Gastrocnemius medialis (tissue), 4 donors: ENCODE measurements around the gene CBX5. TPM values are rescaled to one million over a fixed set of nuclear protein-coding genes. Genes with fewer than 3 reads are reported as not detected.

Experiments
- ATAC-seq, 2 donors: fragments of 150-250 bp; one replicate each; pipeline ENCODE4 v1.9.1; 2016
- DNase-seq, 2 donors: peaks; one replicate each; pipeline ENCODE4 v3.0.0-alpha.2; 2019
- H3K27ac ChIP-seq, 4 donors: fragments of 200-600 bp; sonication (generic); 1 replicate in 1 of 4; 2 replicates in 3 of 4; pipeline ENCODE4 v1.5.1; 2016 to 2018; ENCODE audit warnings: mild to moderate bottlenecking in 2 of 4, moderate library complexity in 1 of 4
- H3K27me3 ChIP-seq, 3 donors: fragments of 200-600 bp; sonication (generic) in 2 of 3; 1 replicate in 1 of 3; 2 replicates in 2 of 3; pipeline versions ENCODE4 v1.5.1 to v1.6.0; 2016 to 2019; ENCODE audit warnings: mild to moderate bottlenecking in 1 of 3, moderate library complexity in 1 of 3
- H3K36me3 ChIP-seq, 2 donors: fragments of 200-600 bp; sonication (generic) in 1 of 2; one replicate each; pipeline ENCODE4 v1.5.1; 2017 to 2018
- H3K4me1 ChIP-seq, 2 donors: fragments of 200-600 bp; sonication (generic) in 1 of 2; one replicate each; pipeline ENCODE4 v1.5.1; 2016 to 2017; ENCODE audit warnings: mild to moderate bottlenecking in 2 of 2
- H3K4me3 ChIP-seq, 4 donors: fragments of 200-600 bp; sonication (generic) in 3 of 4; 1 replicate in 1 of 4; 2 replicates in 3 of 4; pipeline ENCODE4 v1.5.1; 2016 to 2019; ENCODE audit warnings: mild to moderate bottlenecking in 2 of 4
- H3K9me3 ChIP-seq, 3 donors: fragments of 200-600 bp; sonication (generic) in 2 of 3; 1 replicate in 1 of 3; 2 replicates in 2 of 3; pipeline ENCODE4 v1.5.1; 2016 to 2019
- POLR2A ChIP-seq, 2 donors: fragments of 450-650 bp; IDR thresholded peaks; one replicate each; pipeline ENCODE4 v1.6.1; 2017; ENCODE audit warnings: antibody characterized with exemption in 2 of 2, mild to moderate bottlenecking in 2 of 2, moderate library complexity in 2 of 2
- in situ Hi-C, 4 donors: fragments of 200-750 bp; cut with MboI; loops; one replicate each; pipeline versions ENCODE4 v1.15.0 to v1.8.0; 2017; ENCODE audit warnings: low sequenced_read_pairs in 4 of 4
- intact Hi-C: fragments of 100-400 bp; cut with DNase I; formaldehyde crosslinking; loops from one replicate; pipeline ENCODE4 v1.15.1; 2023; ENCODE audit warnings: low total_unique reads
- total RNA-seq, 4 donors: library from RNA; depleted of rRNA; stranded (reverse); fragments of >200 nt; gene quantifications; one replicate each; pipeline versions ENCODE4 v1.1.0 to v1.2.3, GENCODE V29; 2016
- TF ChIP-seq, protein P1 (sequence below), 5 experiments: fragments of 450-650 bp in 3 of 5; fragments of 200-600 bp in 2 of 5; sonication (generic) in 2 of 5; IDR thresholded peaks in 4 of 5; conservative IDR thresholded peaks in 1 of 5; 1 replicate in 4 of 5; 2 replicates in 1 of 5; pipeline ENCODE4 v1.5.1; 2016 to 2019; ENCODE audit warnings: antibody characterized with exemption in 5 of 5, mild to moderate bottlenecking in 3 of 5, moderate library complexity in 3 of 5

CBX5 gene
- total RNA-seq, 4 donors from 2014 or later = 7.9 to 8.9 (median 8.1) TPM

DNA sequence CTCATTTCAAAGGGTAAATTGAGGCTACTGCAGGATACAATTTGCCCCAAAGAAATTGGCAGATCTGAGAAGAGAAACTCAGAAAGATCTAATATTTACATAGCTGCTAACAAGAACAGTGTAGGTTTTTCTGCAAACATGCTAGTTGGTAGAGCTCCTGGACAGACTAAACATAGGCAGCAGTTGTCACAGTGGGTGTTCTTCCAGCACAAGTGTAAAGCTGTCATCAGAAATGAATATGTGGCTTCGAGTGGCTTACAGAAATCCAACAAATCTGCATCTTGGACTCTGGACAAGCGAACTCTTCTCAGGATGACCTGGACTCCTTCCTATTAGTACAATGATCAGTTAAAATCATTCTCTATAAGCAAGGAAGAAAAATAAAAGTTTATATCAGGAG is 5.9 kb downstream of the CBX5 start:
- DNase-seq (no peak), ATAC-seq (peak; percentile 80 to 81)
- in situ Hi-C loops = no loop called here
- no peak overlapping the region for H3K4me3 ChIP-seq
- peaks cover 37 to 44% of the 10 kb centered on the region in 2 donors for H3K4me1 ChIP-seq
- no peaks in the 10 kb centered on the region for H3K27me3 ChIP-seq
- H3K36me3 ChIP-seq = no peaks in the 10 kb centered on the region
- peak overlapping the region; percentile 47 to 71 (median 58) for H3K27ac ChIP-seq
- intact Hi-C loops = loop anchor here (2.0 kb wide), 1 partner anchor 13 kb away; no protein-coding TSS in a partner anchor
- H3K9me3 ChIP-seq = no peaks in the 10 kb centered on the region
- TF ChIP-seq, protein P1, sequence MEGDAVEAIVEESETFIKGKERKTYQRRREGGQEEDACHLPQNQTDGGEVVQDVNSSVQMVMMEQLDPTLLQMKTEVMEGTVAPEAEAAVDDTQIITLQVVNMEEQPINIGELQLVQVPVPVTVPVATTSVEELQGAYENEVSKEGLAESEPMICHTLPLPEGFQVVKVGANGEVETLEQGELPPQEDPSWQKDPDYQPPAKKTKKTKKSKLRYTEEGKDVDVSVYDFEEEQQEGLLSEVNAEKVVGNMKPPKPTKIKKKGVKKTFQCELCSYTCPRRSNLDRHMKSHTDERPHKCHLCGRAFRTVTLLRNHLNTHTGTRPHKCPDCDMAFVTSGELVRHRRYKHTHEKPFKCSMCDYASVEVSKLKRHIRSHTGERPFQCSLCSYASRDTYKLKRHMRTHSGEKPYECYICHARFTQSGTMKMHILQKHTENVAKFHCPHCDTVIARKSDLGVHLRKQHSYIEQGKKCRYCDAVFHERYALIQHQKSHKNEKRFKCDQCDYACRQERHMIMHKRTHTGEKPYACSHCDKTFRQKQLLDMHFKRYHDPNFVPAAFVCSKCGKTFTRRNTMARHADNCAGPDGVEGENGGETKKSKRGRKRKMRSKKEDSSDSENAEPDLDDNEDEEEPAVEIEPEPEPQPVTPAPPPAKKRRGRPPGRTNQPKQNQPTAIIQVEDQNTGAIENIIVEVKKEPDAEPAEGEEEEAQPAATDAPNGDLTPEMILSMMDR (IDR thresholded peaks at IDR 0.05 in 4 of 5, conservative IDR thresholded peaks at IDR 0.05 in 1 of 5) = no peak
- no peak for TF ChIP-seq POLR2A (IDR thresholded peaks at IDR 0.05)

DNA sequence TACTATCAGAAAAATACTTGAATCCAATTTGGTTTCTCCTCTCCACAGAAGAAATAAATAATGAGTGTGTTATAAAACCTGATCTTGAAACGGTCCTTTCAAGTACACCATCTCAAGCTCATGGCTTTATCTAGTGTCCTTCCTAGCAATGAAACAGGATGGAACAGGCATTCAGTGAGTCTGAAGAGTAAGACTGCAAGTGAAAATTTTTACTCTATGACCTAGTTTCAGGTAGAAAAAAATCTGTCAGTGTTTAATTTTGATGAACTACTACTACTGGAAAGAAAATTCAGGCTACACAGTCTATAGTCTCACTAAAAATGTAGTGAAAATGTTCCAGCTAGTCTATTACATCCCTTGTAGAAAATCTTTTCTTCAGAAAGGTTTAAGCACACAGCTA is 7.7 kb downstream of the CBX5 start:
- DNase-seq = no peak
- H3K36me3 ChIP-seq = no peaks in the 10 kb centered on the region
- H3K4me3 ChIP-seq = no peak overlapping the region
- H3K27ac ChIP-seq = no peak overlapping the region
- in situ Hi-C loops = no loop called here
- no peak for ATAC-seq
- no peaks in the 10 kb centered on the region for H3K9me3 ChIP-seq
- peaks cover 21 to 26% of the 10 kb centered on the region in 2 donors for H3K4me1 ChIP-seq
- H3K27me3 ChIP-seq = no peaks in the 10 kb centered on the region
- TF ChIP-seq POLR2A (IDR thresholded peaks at IDR 0.05) = no peak
- intact Hi-C loops = no loop called here

DNA sequence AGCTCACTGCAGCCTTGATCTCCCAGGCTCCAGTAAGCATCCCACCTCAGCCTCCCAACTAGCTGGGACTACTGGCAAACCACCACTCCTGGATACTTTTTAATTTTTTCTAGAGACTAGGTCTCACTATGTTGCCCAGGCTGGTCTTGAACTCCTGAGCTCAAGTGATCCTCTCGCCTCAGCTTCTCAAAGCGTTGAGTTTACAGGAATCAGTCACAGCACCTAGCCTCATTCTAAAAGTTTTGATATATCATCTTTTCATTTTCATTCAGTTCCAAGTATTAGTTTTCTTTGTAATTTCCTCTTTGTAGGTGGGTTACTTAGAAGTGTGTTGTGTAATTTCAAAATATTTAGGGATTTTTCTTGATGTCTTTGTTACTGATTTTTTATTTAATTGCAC is 9.6 kb downstream of the CBX5 start:
- in situ Hi-C loops = no loop called here

DNA sequence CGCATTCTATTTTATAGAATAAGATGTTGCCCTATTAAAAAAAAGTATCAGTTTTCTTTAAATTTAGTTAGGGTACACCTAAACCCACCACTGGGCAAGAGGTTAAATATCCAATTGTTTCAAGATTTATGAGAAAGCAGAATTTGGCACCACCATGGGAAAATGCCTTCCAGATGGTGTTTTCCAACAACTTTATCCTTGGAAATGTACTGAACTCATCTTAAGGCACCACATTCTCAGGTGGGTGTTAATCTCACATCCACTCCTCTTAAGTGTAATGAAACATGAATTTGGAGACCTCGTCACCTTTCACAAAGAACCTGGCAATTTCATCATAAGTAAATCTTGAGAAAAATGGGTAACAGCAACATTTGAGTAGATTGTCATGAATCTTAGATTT is 13.1 kb downstream of the CBX5 start:
- H3K9me3 ChIP-seq = no peaks in the 10 kb centered on the region
- ATAC-seq (no peak), DNase-seq (no peak)
- peaks cover 8 to 15% of the 10 kb centered on the region in 2 donors for H3K4me1 ChIP-seq
- no peaks in the 10 kb centered on the region for H3K36me3 ChIP-seq
- no peaks in the 10 kb centered on the region for H3K27me3 ChIP-seq
- no peak overlapping the region for H3K4me3 ChIP-seq
- in situ Hi-C loops = no loop called here
- intact Hi-C loops = no loop called here
- no peak for TF ChIP-seq POLR2A (IDR thresholded peaks at IDR 0.05)
- TF ChIP-seq, protein P1 (IDR thresholded peaks at IDR 0.05 in 4 of 5, conservative IDR thresholded peaks at IDR 0.05 in 1 of 5) = no peak
- no peak overlapping the region for H3K27ac ChIP-seq

More for the DNA sequence above, 9.6 kb downstream of the CBX5 start:
- Histone ChIP-seq H3K9me3 (no peaks in the 10 kb centered on the region), H3K4me1 (peaks cover 21 to 26% of the 10 kb centered on the region in 2 donors), H3K27me3 (no peaks in the 10 kb centered on the region), H3K36me3 (no peaks in the 10 kb centered on the region), H3K4me3 (no peak overlapping the region), H3K27ac (no peak overlapping the region)
- no peak for DNase-seq
- ATAC-seq = no peak
- intact Hi-C loops = no loop called here
- TF ChIP-seq POLR2A (IDR thresholded peaks at IDR 0.05) = no peak
- TF ChIP-seq, protein P1 (IDR thresholded peaks at IDR 0.05 in 4 of 5, conservative IDR thresholded peaks at IDR 0.05 in 1 of 5) = no peak

DNA sequence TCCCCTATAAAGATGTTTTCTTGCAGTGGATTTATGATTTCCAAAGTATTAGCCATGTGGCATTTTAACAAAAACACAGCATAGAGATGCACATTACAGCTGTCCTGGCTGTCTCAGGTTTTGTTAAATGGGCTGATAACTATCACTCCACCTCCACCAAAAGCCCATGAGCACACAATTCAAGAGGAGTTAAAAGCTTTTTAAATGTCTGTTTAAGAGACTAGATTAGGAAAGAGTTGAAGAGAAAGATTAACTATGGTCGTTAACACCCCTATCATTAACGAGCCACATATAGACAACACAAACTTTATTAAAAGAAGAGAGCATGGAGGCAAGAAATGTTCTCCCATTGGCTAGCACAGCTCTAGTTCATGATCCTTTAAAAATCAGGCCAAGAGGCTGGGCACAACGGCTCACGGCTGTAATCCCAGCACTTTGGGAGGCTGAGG is 14.5 kb downstream of the CBX5 start:
- no peaks in the 10 kb centered on the region for H3K36me3 ChIP-seq
- intact Hi-C loops (no loop called here), in situ Hi-C loops (no loop called here)
- H3K4me3 ChIP-seq = no peak overlapping the region
- peaks cover 15% of the 10 kb centered on the region in 2 donors for H3K4me1 ChIP-seq
- TF ChIP-seq, protein P1 (IDR thresholded peaks at IDR 0.05 in 4 of 5, conservative IDR thresholded peaks at IDR 0.05 in 1 of 5) = no peak
- TF ChIP-seq POLR2A (IDR thresholded peaks at IDR 0.05) = no peak
- H3K27ac ChIP-seq = no peak overlapping the region
- no peaks in the 10 kb centered on the region for H3K9me3 ChIP-seq
- no peaks in the 10 kb centered on the region for H3K27me3 ChIP-seq
- DNase-seq (no peak), ATAC-seq (no peak)
